Activated CD4-positive, alpha-beta T cell treated with anti-CD3 and anti-CD28 coated beads for 4 hours (primary cell): ENCODE data around the gene CYS1.
A peak's percentile ranks its signal among the peaks of the same experiment; 100 is the strongest.
"Not testable (repeated sequence)": the region's sequence is repeated elsewhere in the genome, so short reads cannot be mapped to it uniquely, and the experiment has no call there.

Experiments used
- DNase-seq, 2 donors: peaks; one replicate each; pipeline ENCODE4 v3.0.0-alpha.2; 2020

CYS1 gene

GRCh38 chr2:10043906-10044601 is 36.2 kb downstream of the CYS1 start:
- DNase-seq = peak; percentile 88

DNA sequence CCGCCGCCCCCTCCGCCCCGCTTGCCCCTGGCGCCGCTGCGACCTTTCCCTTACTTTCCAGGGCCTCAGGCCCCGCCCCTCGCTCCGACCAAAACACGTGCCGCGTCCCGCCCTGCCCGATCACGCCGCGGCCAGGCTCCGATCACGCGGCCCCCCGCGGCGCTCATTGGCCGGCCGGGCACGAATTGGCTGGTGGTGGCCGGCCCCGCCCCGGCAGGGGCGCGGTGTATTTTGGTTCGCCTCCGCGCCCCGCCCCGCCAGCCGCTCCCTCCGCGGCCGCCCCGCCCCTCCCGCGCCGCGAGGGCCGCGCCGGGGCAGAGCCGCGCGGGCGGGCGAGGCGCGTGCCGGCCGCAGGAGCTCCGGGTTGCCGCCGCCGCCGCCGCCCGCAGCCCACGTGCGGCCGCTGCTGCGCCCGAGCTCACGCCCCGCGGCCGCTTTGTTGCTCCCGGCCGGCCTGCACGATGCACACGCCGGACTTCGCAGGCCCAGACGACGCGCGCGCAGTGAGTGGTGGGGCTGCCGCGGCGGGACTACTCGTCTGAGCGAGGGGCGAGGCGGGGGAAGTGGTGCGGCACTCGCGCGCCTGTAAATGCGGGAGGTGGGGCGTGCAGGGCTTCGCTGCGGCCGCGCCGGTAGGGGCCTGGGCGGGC is 36.8 kb downstream of the CYS1 start, which contains the start of gene KLF11:
TSS of gene KLF11 (plus strand) at position 295 of the 650 bp plus-strand sequence. CDS start at position 462, 167 bp downstream.
- peak; percentile 74 to 83 for DNase-seq

DNA sequence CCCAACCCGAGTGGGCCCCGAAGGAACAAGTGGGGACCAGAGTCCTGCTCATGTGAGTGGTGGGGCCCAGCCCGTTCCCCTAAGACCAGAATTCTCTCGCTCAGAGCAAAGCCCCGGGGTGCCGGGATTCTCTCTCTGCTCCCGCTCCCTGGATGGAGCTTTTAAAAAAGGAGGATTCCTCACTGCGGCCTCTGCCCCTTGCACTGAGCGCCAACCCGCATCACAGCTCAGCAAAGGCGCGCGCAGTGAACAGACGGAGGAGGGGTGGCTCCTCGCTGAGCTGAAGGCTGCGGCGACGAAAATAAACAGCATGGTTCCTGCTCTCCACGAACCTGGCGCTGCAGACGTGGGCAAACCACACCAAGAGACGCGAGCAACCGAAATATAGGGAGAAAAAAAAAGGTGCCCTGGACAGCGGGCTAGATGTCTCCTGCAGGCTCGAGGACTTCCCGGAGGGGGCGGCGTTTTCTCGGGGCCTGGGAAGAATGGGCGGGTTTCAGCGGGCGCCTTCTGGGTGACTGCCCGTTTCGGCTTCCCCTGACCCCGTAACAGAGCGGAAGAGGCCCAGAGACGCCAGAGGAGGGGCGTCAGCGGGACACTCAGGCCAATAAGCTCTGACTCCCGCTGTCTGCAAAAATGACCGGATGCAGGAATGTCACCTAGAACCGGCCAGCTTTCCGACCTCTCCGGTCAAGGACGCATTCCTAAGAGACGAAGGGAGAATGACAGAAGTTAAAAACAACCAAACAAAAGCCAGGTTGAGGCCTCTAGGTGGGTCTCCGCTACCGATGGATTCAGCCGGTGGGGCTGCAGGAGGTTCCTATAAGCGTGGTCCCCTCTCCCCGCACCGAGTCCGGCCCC is 37.7 kb downstream of the CYS1 start:
- DNase-seq = peak; percentile 24 to 37

- DNase-seq = no peak
These were observed 38.5 kb downstream of the CYS1 start for GRCh38 chr2:10041711-10042110.

GRCh38 chr2:10039658-10040410 is 40.4 kb downstream of the CYS1 start:
- no peak for DNase-seq

DNA sequence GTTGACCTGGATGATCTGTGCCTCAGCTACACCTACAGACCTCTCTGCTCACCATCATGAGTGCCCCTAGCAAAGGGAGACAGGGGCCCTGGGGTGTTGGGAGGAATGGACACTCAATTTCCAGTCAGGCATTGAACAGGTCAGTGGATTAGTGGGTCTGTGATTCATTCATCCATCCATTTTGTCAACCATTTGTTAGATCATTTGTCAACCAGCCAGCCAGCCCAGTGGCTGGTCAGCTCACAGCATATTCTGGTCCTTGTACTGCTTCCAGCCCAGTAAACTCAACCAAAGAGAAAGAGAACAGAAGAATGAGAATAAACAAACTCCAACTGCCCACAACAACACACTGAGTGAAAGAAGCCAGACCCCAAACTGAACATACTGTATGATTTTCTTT is 41.5 kb downstream of the CYS1 start:
- no peak for DNase-seq

DNA sequence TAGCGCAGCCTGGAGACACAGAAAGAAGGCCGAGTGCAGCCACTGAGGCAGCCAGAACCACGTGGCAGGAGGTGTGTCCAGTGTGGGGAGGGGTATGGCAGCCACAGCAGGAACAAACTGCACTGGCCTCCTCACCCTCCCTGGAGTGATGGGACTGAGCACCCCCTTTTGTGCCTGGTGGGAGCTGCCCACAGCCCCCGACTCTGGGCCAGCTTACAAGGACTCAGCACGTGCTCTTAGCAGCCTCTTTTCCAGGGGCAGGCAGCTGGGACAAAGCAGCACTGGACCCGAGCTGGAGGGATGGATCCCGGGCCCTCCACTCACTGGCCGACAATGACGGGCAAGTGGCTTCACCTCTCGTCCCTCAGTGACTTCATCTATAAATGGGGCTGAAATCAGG is 42.1 kb downstream of the CYS1 start:
- no peak for DNase-seq

DNA sequence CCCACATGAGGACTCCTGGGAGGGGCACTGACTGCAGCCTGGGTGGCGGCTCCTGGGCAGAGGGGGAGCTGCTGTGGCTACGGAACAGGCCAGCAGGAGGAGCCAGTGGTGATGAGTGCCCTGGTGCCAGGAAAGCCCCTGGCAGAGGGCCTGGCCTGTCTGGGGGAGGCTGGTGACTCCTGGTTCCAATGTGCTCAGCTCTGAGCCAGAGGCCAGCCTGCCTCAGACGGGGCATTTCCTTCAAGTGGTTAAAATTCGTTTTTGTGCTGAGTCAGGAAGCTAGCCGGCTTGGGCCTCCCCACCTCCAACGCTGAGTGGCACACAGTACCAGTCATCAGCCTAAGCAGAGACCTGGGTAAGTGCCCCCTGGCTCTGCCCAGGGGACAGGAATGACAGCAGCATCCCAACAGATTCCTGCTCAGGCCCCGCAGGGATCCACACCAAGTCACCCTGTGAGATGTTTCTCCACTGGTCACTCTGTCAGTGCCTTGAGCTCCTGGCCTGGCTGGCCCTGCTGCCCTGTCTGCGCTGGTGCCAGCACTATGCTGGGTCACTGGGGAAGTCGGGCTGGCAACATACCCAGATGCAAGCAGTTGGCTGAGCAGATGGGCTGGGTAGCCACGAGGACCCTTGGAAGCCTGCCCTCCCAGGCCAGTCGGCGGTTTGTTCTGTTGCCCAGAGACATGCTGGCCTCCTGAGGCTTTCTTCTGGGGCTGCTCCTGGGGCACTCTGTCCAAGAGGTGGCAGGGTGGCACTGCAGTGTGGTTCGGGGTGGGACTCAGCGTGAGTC is 43.9 kb downstream of the CYS1 start:
- DNase-seq = peak; percentile 35 to 54

GRCh38 chr2:10035633-10036032 is 44.6 kb downstream of the CYS1 start:
- DNase-seq = no peak

- DNase-seq = no peak
These were observed 45.2 kb downstream of the CYS1 start for GRCh38 chr2:10035053-10035422.

GRCh38 chr2:10034333-10035052 is 45.7 kb downstream of the CYS1 start:
- DNase-seq = no peak

DNA sequence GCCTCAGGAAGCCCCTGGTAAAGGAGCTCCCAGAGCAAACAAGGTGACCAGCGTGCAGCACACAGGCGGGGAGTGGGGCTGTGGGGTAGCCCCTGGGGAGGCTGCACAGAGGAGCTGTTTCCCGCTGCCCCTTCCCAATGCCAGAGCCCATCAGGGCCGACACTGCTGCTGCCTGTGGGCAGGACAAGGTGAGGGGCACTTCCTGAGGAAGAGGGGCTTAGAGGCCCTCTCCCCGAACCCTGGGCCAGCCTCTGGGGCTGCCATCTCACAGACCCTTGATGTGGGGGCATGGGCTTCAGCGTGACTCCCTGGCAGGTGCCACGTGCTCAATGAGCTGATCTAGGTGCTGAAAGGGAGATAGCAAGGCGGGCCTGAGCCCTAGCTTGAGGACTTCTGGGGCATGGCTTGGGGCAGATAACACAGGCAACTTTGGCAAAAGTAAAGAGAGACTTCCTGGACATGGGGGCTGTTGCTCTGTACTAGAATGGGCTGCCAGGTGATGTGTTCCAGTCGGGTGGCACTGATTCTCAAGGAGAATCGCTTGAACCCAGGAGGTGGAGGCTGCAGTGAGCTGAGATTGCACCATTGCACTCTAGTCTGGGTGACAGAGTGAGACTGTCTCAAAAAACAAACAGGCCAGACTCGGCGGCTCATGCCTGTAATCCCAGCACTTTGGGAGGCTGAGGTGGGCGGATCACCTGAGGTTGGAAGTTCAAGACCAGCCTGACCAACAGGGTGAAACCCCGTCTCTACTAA is 46.8 kb downstream of the CYS1 start:
- DNase-seq = no peak

GRCh38 chr2:10032746-10033105 is 47.5 kb downstream of the CYS1 start:
- DNase-seq = no peak

DNA sequence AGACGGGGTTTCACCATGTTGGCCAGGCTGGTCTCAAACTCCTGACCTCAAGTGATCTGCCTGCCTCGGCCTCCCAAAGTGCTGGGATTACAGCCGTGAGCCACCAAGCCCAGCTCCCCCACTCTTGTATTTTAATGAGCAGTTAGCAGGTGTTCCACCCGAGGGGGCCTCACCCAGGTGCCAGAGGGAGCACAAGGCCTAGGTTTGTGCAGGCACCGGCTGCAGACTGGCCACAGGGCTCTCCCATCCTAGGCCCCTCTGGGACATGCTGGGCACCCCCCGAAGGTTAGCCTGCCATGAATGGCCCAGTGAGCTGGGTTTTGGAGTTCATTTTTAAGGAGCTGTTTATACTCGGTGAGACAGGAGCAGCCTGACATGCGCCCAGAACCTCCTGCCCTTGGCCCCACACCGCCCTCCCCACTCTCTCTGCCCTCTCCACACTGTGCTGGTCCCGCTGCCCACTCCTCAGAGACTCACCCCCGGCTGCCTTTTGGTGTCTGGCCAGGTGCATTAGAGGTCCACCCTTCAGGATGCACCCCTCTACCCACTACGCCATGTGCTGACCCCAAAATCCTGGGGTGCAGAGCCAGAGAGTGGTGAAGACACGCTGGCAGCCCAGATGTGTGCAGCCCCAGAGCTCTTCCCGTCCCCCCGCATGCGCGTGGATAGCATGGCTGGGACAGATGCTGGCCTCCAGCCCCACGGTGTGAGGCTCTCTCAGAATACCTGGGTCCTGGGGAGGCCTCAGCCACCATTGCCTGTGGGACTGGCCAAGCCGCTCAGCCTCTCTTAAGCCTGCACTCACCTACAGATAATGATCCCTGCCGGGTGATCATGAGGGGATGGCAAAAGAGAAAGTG is 48.1 kb downstream of the CYS1 start:
- DNase-seq = no peak

- not testable (repeated sequence) for DNase-seq
These were observed 49.4 kb downstream of the CYS1 start for GRCh38 chr2:10030798-10031197.

GRCh38 chr2:10030311-10030736 is 49.9 kb downstream of the CYS1 start:
- DNase-seq = no peak

DNA sequence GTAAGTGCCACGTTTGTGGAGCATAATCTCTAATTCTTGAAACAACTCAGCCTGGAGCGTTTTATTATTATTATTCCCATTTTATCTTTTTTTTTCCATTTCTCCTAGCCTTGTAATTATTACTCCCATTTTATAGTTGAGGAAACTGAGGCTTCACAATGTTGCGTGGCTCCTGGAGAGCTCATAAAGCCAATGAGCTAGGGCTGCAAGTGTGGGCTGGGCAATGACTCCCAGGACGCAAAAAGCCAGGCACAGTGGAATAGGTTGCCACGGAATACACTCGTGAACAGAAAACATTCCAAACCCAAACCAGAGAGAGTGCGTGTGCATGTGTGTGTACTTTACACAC is 50.4 kb downstream of the CYS1 start:
- no peak for DNase-seq

- DNase-seq = peak; percentile 31 to 54
These were observed 51.0 kb downstream of the CYS1 start for GRCh38 chr2:10028988-10029874.
